Muscle of back (tissue), 11 donors: ENCODE data around the gene CLK4. TPM values are rescaled to one million over a fixed set of nuclear protein-coding genes. Genes with fewer than 3 reads are reported as not detected.

Experiments
- DNase-seq, 3 donors: peaks; one replicate each; pipeline versions ENCODE4 v3.0.0 to v3.0.0-alpha.2; 2013
- polyA plus RNA-seq, 10 donors: library from polyadenylated mRNA; unstranded; fragments of 120-200 nt; gene quantifications; one replicate each; pipeline ENCODE4 v1.2.1, GENCODE V29; 2013; ENCODE audit not compliant: insufficient read length in 10 of 10

Gene CLK4
- polyA plus RNA-seq, 10 donors: 23.2 to 42.8 (median 36.8) TPM

GRCh38 chr5:178640331-178641045 lies 13.6 kb upstream of the CLK4 start:
- DNase-seq: no peak

GRCh38 chr5:178637356-178638074 lies 10.7 kb upstream of the CLK4 start:
- DNase-seq: no peak

- DNase-seq: no peak
Observed at GRCh38 chr5:178632285-178632684, 5.4 kb upstream of the CLK4 start.

GRCh38 chr5:178630951-178631350 lies 4.1 kb upstream of the CLK4 start:
- no peak for DNase-seq

GRCh38 chr5:178630475-178630930 lies 3.7 kb upstream of the CLK4 start:
- no peak for DNase-seq

- no peak for DNase-seq
Observed at GRCh38 chr5:178627259-178627598, 379 bp upstream of the CLK4 start.

GRCh38 chr5:178625679-178626483 lies 969 bp downstream of the CLK4 start:
- DNase-seq: peak in 2 of 3 donors; percentile 4 to 35

- peak; percentile 6 to 30 (median 23) for DNase-seq
Observed at GRCh38 chr5:178624631-178625546, 2.0 kb downstream of the CLK4 start.

GRCh38 chr5:178622679-178623247 lies 4.1 kb downstream of the CLK4 start:
- no peak for DNase-seq

GRCh38 chr5:178619390-178619789 lies 7.5 kb downstream of the CLK4 start:
- DNase-seq: no peak

- DNase-seq: no peak
Observed at GRCh38 chr5:178612299-178612698, 14.6 kb downstream of the CLK4 start.

- no peak for DNase-seq
Observed at GRCh38 chr5:178606269-178606668, 20.6 kb downstream of the CLK4 start.

- no peak for DNase-seq
Observed at GRCh38 chr5:178605788-178606187, 21.1 kb downstream of the CLK4 start.

GRCh38 chr5:178602752-178603151 lies 24.1 kb downstream of the CLK4 start:
- DNase-seq: no peak

GRCh38 chr5:178595750-178596149 lies 31.1 kb downstream of the CLK4 start:
- no peak for DNase-seq

GRCh38 chr5:178595150-178595549 lies 31.7 kb downstream of the CLK4 start:
- DNase-seq: no peak

- DNase-seq: no peak
Observed at GRCh38 chr5:178590924-178591423, 35.9 kb downstream of the CLK4 start.

GRCh38 chr5:178590141-178590923 lies 36.5 kb downstream of the CLK4 start, which contains the start of gene COL23A1:
COL23A1 (minus strand) TSS chr5:178590393.
- peak; percentile 33 to 87 (median 69) for DNase-seq

- DNase-seq: peak in 2 of 3 donors; percentile 15 to 63
Observed at GRCh38 chr5:178589180-178590140, 37.4 kb downstream of the CLK4 start.
